Measurements from ENCODE around the gene ITGBL1.
A peak's percentile ranks its signal among the peaks of the same experiment; 100 is the strongest.

The ITGBL1 gene

GRCh38 chr13:101451641-101452040, 834 bp upstream of the ITGBL1 start:
- DNase-seq (ENCODE audit: low read depth) = no peak

DNA sequence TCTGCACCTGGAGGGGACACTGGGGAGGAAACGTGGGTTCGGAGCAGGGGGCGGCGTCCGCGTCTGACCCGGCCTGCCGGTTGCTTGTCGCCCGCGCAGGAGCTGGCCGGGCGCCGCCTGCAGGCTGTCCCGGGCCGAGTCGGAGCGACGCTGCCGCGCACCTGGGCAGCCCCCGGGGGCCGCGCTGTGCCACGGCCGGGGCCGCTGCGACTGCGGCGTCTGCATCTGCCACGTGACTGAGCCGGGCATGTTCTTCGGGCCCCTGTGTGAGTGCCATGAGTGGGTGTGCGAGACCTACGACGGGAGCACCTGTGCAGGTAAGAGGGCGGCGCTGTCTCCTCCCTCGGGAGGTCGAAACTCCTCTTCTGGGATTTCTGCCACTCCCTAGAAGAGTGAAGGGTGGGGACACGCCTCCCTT, 1.3 kb downstream of the ITGBL1 start:
- DNase-seq (ENCODE audit: low read depth) = peak; percentile 64

- DNase-seq (ENCODE audit: low read depth) = peak; percentile 78
Measured at GRCh38 chr13:101454767-101455166, 2.3 kb downstream of the ITGBL1 start.

GRCh38 chr13:101455863-101456262, 3.4 kb downstream of the ITGBL1 start:
- DNase-seq (ENCODE audit: low read depth) = peak; percentile 97

DNA sequence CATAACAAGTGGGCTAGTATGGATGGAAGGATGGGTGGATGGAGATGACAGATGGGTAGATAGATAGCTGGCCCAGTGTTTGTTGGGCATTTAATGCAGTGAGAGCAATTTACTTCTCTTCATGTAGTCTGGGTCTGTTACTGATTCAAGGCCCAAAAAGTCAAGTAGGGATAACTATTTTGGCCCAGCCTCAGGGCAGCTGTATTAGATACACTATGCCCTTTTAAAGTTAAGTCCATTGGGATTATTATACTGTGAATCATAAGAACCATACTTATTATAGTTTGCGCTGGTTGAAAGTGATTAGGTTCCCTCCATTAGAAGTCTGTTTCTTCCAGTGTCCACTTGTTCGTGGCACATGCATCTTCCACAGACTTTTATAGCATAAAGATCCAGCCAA, 4.7 kb downstream of the ITGBL1 start:
- DNase-seq (ENCODE audit: low read depth) = no peak

- peak; percentile 81 for DNase-seq (ENCODE audit: low read depth)
Measured at GRCh38 chr13:101465877-101466276, 13.4 kb downstream of the ITGBL1 start.

GRCh38 chr13:101467415-101467814, 14.9 kb downstream of the ITGBL1 start:
- no peak for DNase-seq (ENCODE audit: low read depth)

DNA sequence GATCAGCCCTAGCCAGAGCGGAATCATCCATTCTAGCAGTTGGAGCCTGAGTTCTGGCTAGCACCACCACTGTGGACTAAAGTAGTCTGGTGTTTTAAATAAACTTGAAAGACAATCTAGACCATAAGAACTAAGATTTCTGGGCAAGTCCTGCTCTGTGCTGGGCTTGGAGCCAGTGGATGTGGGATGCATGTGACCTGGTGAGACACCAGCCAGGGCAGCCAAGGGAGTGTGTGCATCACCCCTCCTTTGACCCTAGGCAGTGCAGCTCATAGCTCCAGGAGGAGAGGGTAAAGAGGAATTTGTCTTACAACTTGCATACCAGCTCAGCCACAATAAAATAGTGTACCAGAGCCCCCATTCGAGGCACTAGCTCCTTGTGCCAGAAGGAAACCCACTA, 21.0 kb downstream of the ITGBL1 start:
- DNase-seq (ENCODE audit: low read depth) = peak; percentile 90

DNA sequence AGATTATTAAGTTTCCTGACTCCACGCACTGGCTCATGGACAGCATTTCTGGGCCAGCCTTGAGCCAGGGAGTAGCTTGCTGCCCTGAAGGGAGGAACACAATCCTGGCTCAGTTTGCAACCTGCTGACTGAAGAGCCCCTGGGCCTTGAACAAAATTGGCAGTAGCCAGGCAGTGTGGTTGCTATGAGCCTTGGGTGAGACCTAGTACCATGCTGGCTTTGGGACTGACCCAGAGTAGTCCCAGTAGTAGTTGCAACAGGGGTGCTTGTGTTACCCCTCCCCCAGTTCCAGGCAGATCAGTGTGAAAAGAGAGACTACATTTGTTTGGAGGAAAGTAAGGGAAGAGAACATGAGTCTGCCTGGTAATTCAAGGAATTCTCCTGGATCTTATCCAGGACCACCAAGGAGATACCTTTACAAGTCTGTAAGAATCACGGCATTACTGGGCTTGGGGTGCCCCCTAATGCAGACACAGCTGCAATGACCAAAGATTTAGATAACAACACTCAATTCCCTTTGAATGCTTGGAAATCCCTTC, 22.0 kb downstream of the ITGBL1 start:
- peak; percentile 87 for DNase-seq (ENCODE audit: low read depth)

DNA sequence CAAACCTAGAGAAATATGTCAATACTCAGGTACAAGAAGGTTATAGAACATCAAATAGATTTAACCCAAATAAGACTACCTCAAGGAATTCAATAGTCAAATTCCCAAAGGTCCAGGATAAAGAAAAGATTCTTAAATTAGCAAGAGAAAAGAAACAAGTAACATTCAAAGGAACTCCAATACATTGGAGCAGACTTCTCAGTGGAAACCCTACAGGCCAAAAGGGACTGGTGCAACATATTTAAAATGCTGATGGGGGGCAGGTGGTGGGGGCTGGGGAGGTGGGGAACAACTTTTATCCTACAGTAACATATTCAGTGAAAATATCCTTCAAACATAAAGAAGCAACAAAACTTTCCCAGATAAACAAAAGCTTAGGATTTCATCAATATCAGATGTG, 23.1 kb downstream of the ITGBL1 start:
- no peak for DNase-seq (ENCODE audit: low read depth)

DNA sequence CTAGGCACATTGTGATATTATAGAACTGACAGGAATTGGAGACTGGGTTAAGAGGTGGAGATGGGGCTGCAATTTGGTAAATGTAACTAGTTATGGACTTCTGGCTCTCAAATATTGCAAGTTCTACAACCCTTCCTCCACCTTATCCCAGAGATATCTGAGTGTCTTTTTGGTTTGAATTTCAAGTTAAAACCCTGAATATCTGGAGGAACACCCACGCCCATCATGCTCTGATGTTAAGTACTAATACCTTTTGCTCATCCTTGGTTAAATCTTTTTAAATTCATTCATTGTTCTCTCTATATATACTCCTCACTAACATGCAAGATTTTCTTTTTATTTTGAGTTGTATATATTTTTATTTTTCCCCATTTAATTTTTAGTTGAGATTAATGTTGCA, 28.9 kb downstream of the ITGBL1 start:
- DNase-seq (ENCODE audit: low read depth) = no peak

GRCh38 chr13:101486708-101487437, 34.4 kb downstream of the ITGBL1 start:
- no peak for DNase-seq (ENCODE audit: low read depth)

DNA sequence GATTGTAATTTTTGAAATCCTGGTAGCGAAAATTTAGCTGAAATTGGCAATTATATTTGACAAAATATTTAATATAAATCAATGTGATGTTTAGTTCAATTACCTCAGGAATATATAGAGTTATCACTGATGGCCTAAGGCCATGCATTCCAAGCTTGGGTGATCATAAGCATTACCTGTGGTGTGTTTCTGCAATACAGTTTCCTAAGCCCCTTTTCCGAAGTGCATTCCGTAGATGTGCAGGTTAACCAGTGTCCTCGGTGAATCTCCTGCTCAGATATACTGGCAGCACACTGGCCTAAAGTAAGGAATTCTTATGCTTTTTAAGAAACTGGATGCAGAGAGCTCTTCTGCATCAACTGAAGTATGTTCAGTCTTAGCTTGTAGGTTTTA, 35.0 kb downstream of the ITGBL1 start:
- DNase-seq (ENCODE audit: low read depth) = no peak

GRCh38 chr13:101488734-101489133, 36.3 kb downstream of the ITGBL1 start:
- no peak for DNase-seq (ENCODE audit: low read depth)

GRCh38 chr13:101489643-101490405, 37.3 kb downstream of the ITGBL1 start:
- peak; percentile 90 for DNase-seq (ENCODE audit: low read depth)

GRCh38 chr13:101490406-101491015, 38.0 kb downstream of the ITGBL1 start:
- DNase-seq (ENCODE audit: low read depth) = peak; percentile 59

GRCh38 chr13:101492251-101492910, 39.9 kb downstream of the ITGBL1 start:
- no peak for DNase-seq (ENCODE audit: low read depth)

- DNase-seq (ENCODE audit: low read depth) = no peak
Measured at GRCh38 chr13:101493541-101493940, 41.1 kb downstream of the ITGBL1 start.

DNA sequence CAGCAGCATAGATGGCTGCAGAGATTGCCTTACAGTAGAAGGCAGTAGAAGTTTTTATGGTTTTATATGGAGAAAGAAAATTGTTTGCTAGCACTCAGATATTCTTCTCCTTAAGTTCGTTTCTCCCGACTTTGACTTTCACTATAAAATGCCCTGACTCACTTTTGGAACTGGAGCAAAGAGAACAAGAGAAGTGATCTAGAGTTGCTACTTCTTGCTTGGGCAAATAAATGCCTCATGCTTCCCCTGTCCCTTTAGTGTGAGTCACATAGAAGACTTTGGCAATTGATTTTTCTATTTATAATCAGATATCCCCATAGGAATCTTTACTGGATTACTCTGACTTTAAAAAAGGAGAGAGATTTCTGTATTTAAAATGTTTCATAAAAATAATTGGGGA, 46.9 kb downstream of the ITGBL1 start:
- no peak for DNase-seq (ENCODE audit: low read depth)

DNA sequence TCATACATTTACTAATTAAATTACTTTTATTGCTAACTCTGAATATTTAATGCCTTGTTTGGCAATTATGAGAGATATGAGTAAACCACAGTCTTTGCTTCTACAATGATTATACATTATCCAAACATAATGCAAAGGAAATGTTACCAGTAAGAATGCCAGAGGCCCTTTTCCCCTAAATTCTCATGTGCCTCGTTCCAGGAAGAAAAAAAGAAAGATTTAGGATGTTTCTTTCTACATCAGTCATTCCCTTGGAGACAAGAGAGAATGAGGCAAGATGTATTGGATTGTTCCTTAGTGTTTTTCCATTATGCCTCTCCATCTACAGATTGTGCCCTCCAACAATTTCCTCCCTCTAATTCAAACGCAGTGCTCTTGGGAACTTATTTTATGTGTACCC, 50.1 kb downstream of the ITGBL1 start:
- DNase-seq (ENCODE audit: low read depth) = no peak

DNA sequence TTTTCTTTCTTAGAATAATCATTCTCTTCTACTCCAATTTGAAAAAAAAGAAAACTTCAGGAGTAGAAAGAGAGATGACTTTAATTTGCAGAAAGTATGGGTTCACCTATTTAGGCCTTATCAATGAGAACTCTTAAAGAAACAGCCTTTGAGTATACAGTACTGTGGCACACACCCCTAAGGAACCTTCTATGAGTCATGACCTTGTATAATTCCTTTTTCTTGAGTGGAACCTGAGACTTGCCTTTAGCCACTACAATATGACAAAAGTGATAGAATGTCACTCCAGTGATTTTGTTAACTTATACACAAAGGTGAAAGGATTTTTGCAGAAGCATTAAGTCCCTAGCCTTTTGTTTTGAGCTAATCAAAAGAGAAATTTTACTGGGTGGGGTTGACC, 58.7 kb downstream of the ITGBL1 start:
- DNase-seq (ENCODE audit: low read depth) = peak; percentile 54

- DNase-seq (ENCODE audit: low read depth) = no peak
Measured at GRCh38 chr13:101511766-101512165, 59.3 kb downstream of the ITGBL1 start.
